Hepatocyte (in vitro differentiated cells): ENCODE data around the gene GOLGA6L7.

Experiments used
- EZH2 ChIP-seq: fragments of 200-600 bp; sonication (generic); IDR thresholded peaks from 2 replicates; pipeline ENCODE4 v1.6.1; 2016; ENCODE audit warnings: antibody characterized with exemption, mild to moderate bottlenecking, borderline replicate concordance
- EZH2phosphoT487 ChIP-seq: fragments of 200-600 bp; sonication (generic); IDR thresholded peaks from one replicate; pipeline ENCODE4 v1.6.1; 2018; ENCODE audit warnings: antibody characterized with exemption, mild to moderate bottlenecking, low read depth, moderate library complexity; ENCODE audit not compliant: unreplicated experiment, severe bottlenecking
- TF ChIP-seq, protein P1 (sequence below): fragments of 200-600 bp; sonication (generic); IDR thresholded peaks from 2 replicates; pipeline ENCODE4 v1.5.1; 2016; ENCODE audit warnings: antibody characterized with exemption, mild to moderate bottlenecking; ENCODE audit not compliant: poor library complexity

DNA sequence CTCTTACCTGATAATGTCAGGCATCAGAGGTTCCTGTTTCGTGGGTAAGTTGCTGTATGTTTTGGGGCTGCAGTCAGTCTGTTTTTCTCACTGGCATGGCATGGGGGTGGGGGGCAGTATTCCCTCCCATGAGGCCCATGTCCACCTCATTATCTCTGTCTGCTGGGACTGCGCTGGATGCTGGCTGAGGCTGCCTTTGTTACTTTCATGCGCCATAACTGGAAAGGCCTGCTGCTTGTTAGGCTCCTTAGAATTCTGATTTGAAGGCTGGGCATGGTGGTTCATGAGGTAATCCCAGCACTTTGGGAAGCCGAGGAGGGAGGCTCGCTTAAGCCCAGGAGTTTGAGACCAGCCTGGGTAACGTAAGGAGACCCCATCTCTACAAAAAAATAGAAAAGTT, 47.1 kb upstream of the GOLGA6L7 start:
- TF ChIP-seq, protein P1, sequence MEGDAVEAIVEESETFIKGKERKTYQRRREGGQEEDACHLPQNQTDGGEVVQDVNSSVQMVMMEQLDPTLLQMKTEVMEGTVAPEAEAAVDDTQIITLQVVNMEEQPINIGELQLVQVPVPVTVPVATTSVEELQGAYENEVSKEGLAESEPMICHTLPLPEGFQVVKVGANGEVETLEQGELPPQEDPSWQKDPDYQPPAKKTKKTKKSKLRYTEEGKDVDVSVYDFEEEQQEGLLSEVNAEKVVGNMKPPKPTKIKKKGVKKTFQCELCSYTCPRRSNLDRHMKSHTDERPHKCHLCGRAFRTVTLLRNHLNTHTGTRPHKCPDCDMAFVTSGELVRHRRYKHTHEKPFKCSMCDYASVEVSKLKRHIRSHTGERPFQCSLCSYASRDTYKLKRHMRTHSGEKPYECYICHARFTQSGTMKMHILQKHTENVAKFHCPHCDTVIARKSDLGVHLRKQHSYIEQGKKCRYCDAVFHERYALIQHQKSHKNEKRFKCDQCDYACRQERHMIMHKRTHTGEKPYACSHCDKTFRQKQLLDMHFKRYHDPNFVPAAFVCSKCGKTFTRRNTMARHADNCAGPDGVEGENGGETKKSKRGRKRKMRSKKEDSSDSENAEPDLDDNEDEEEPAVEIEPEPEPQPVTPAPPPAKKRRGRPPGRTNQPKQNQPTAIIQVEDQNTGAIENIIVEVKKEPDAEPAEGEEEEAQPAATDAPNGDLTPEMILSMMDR = no peak
- TF ChIP-seq EZH2 (no peak), EZH2phosphoT487 (no peak)
